ENCODE data around the gene MOB1B.

Gene MOB1B

DNA sequence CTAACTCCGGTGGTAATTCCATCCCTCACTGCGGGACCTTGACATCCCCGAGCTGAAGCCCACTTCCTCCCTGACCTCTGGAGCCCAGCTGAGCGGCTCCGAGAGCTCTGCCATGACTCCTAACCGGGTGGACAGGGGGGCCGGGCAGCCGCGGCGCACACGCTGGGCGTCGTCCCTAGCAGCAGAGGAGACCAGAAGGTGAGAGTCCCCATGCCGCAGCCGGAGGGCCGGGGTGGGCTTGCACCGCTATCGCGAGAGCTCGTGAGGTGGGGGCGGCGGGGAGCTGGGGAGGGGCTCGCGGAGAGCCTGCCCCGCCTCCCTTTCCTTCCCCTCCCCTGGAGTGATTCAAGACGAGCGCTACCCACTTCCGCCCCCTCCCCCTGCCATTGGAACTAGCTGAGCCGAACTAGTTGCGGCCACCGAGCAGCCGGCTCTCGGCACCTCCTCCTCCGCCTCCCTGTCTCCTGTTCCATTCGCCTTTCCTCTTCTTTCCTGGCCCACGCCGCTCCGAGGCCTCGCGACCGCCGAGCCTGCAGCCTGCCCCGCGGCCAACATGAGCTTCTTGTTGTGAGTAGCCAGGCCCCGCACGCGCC is at the start of gene MOB1B:
TSS of gene MOB1B (plus strand) at position 386 of the 593 bp plus-strand sequence. CDS start at position 554, 168 bp downstream.
- ATAC-seq = peak; percentile 93
- TF ChIP-seq, protein P1, sequence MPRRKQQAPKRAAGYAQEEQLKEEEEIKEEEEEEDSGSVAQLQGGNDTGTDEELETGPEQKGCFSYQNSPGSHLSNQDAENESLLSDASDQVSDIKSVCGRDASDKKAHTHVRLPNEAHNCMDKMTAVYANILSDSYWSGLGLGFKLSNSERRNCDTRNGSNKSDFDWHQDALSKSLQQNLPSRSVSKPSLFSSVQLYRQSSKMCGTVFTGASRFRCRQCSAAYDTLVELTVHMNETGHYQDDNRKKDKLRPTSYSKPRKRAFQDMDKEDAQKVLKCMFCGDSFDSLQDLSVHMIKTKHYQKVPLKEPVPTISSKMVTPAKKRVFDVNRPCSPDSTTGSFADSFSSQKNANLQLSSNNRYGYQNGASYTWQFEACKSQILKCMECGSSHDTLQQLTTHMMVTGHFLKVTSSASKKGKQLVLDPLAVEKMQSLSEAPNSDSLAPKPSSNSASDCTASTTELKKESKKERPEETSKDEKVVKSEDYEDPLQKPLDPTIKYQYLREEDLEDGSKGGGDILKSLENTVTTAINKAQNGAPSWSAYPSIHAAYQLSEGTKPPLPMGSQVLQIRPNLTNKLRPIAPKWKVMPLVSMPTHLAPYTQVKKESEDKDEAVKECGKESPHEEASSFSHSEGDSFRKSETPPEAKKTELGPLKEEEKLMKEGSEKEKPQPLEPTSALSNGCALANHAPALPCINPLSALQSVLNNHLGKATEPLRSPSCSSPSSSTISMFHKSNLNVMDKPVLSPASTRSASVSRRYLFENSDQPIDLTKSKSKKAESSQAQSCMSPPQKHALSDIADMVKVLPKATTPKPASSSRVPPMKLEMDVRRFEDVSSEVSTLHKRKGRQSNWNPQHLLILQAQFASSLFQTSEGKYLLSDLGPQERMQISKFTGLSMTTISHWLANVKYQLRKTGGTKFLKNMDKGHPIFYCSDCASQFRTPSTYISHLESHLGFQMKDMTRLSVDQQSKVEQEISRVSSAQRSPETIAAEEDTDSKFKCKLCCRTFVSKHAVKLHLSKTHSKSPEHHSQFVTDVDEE (CRISPR knock-in tag; IDR thresholded peaks at IDR 0.05) = no peak
- no peak for TF ChIP-seq RARB (CRISPR knock-in tag; IDR thresholded peaks at IDR 0.05)
- TF ChIP-seq ZFP30 (CRISPR knock-in tag; IDR thresholded peaks at IDR 0.05) = no peak
- TF ChIP-seq OSR1 (CRISPR knock-in tag; IDR thresholded peaks at IDR 0.05) = no peak
- no peak for TF ChIP-seq ZNF565 (CRISPR knock-in tag; conservative IDR thresholded peaks at IDR 0.05; ENCODE audit: low read depth)
- TF ChIP-seq, protein P2, sequence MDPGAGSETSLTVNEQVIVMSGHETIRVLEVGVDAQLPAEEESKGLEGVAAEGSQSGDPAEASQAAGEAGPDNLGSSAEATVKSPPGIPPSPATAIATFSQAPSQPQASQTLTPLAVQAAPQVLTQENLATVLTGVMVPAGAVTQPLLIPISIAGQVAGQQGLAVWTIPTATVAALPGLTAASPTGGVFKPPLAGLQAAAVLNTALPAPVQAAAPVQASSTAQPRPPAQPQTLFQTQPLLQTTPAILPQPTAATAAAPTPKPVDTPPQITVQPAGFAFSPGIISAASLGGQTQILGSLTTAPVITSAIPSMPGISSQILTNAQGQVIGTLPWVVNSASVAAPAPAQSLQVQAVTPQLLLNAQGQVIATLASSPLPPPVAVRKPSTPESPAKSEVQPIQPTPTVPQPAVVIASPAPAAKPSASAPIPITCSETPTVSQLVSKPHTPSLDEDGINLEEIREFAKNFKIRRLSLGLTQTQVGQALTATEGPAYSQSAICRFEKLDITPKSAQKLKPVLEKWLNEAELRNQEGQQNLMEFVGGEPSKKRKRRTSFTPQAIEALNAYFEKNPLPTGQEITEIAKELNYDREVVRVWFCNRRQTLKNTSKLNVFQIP (CRISPR knock-in tag; IDR thresholded peaks at IDR 0.05; ENCODE audit: borderline replicate concordance, low read depth) = no peak
- TF ChIP-seq CSDC2 (CRISPR knock-in tag; IDR thresholded peaks at IDR 0.05) = 0 out of 2 replicates have a peak, but pooled peaks have one; percentile 76

DNA sequence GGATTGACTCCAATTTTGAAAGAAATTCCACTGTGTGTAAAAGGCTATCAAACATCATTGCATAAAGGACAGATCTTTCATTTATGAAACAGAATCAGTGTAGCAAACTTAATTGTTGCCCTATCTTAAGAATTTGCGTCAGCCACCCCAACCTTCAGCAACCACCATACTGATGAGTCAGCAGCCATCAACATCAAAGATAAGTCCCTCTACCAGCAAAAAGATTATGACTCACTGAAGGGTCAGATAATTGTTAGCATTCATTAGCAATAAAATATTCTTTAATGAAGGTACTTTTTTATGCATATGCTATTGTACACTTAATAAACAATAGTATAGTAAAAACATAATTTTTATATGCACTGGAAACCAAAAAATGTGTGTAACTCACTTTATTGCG is 46.7 kb upstream of the MOB1B start:
- ATAC-seq = no peak
- TF ChIP-seq ZNF565 (CRISPR knock-in tag; conservative IDR thresholded peaks at IDR 0.05; ENCODE audit: low read depth) (no peak), OSR1 (CRISPR knock-in tag; IDR thresholded peaks at IDR 0.05) (no peak), SNAI2 (CRISPR knock-in tag; IDR thresholded peaks at IDR 0.05) (no peak), TOX (CRISPR knock-in tag; IDR thresholded peaks at IDR 0.05; ENCODE audit: borderline replicate concordance) (no peak), ZNF70 (CRISPR knock-in tag; IDR thresholded peaks at IDR 0.05) (no peak), ISL1 (CRISPR knock-in tag; IDR thresholded peaks at IDR 0.05) (no peak), ESRRG (CRISPR knock-in tag; IDR thresholded peaks at IDR 0.05) (no peak), ARNTL (CRISPR knock-in tag; IDR thresholded peaks at IDR 0.05; ENCODE audit: borderline replicate concordance, low read depth) (no peak), ZFP30 (CRISPR knock-in tag; IDR thresholded peaks at IDR 0.05) (no peak), PPARA (CRISPR knock-in tag; IDR thresholded peaks at IDR 0.05; ENCODE audit: borderline replicate concordance) (no peak)

- no peak for ATAC-seq
- TF ChIP-seq, protein P1 (CRISPR knock-in tag; IDR thresholded peaks at IDR 0.05) = no peak
- TF ChIP-seq ZFP30 (CRISPR knock-in tag; IDR thresholded peaks at IDR 0.05) = no peak
- TF ChIP-seq ZFP3 (CRISPR knock-in tag; IDR thresholded peaks at IDR 0.05) = no peak
- TF ChIP-seq ZNF8 (CRISPR knock-in tag; IDR thresholded peaks at IDR 0.05) = no peak
- no peak for TF ChIP-seq OSR1 (CRISPR knock-in tag; IDR thresholded peaks at IDR 0.05)
- no peak for TF ChIP-seq ZNF565 (CRISPR knock-in tag; conservative IDR thresholded peaks at IDR 0.05; ENCODE audit: low read depth)
- TF ChIP-seq GLIS3 (CRISPR knock-in tag; IDR thresholded peaks at IDR 0.05) = no peak
- no peak for TF ChIP-seq CREB5 (CRISPR knock-in tag; IDR thresholded peaks at IDR 0.05; ENCODE audit: low read depth)
- TF ChIP-seq, protein P2 (CRISPR knock-in tag; IDR thresholded peaks at IDR 0.05; ENCODE audit: borderline replicate concordance, low read depth) = no peak
- TF ChIP-seq ZNF70 (CRISPR knock-in tag; IDR thresholded peaks at IDR 0.05) = no peak
Measured at GRCh38 chr4:70858454-70858853, 43.7 kb upstream of the MOB1B start.

Measured in SK-N-SH treated with all-trans-retinoic acid at 6 μM for 48 hours (cell line).